ENCODE measurements around the gene MTAP. TPM values are rescaled to one million over a fixed set of nuclear protein-coding genes. Genes with fewer than 3 reads are reported as not detected.

Gene MTAP
- total and polyA plus RNA-seq, 11 donors = 5.4 to 27.3 (median 18.1) TPM

DNA sequence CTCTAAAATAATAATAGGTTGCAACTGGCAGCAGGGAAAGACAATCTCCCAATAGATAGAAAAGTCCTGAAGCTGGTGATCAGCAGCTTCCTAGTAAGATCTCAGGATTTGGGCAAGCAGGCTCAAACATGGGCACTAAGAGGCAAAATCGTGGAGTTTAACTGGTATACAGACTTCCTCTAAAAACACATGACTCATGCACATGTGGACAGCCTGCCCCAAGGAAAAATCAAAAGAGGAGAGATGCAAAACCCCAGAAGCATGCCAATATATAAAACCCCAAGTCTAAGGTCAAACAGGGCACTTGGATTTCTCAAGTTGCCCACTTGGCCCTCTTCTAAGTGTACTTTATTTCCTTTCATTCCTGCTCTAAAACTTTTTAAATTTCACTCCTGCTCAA lies 129.0 kb downstream of the MTAP start:
- peaks cover 0 to 12% (median 4%) of the 10 kb centered on the region in 9 donors for H3K36me3 ChIP-seq
- no peak for TF ChIP-seq POLR2A (IDR thresholded peaks at IDR 0.05)
- TF ChIP-seq, protein P1, sequence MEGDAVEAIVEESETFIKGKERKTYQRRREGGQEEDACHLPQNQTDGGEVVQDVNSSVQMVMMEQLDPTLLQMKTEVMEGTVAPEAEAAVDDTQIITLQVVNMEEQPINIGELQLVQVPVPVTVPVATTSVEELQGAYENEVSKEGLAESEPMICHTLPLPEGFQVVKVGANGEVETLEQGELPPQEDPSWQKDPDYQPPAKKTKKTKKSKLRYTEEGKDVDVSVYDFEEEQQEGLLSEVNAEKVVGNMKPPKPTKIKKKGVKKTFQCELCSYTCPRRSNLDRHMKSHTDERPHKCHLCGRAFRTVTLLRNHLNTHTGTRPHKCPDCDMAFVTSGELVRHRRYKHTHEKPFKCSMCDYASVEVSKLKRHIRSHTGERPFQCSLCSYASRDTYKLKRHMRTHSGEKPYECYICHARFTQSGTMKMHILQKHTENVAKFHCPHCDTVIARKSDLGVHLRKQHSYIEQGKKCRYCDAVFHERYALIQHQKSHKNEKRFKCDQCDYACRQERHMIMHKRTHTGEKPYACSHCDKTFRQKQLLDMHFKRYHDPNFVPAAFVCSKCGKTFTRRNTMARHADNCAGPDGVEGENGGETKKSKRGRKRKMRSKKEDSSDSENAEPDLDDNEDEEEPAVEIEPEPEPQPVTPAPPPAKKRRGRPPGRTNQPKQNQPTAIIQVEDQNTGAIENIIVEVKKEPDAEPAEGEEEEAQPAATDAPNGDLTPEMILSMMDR (IDR thresholded peaks at IDR 0.05) = no peak
- no peak overlapping the region for H3K27ac ChIP-seq
- 79 to 85% (median 82%) methylated on average over 1 of the region's 1 CpG for WGBS, 4 donors
- intact Hi-C loops (cut with DNase I) = no loop called here
- no peaks in the 10 kb centered on the region for H3K4me1 ChIP-seq
- no peaks in the 10 kb centered on the region for H3K27me3 ChIP-seq
- ATAC-seq (no peak), DNase-seq (no peak)
- no peaks in the 10 kb centered on the region for H3K9me3 ChIP-seq
- H3K4me3 ChIP-seq = no peak overlapping the region

DNA sequence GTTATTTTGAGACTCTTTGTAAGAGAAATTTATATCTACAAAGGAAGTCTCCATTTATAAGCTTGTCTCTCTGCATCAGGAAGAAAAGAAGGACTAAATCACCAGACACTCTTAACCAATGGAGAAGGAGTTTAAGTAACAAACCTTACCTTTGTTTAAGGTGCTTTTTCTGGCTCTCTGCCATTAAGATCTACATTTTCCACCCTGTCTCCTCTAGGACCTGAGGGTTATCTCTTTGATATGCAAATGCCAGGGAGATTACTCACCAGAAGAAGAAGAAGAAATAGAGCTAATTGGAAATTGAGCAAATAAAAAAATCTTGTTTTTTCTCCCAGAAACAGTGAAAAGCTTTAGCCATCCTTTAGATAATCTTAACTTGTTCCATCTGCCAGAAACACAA lies 130.8 kb downstream of the MTAP start:
- intact Hi-C loops (cut with DNase I) = no loop called here
- no peak overlapping the region for H3K27ac ChIP-seq
- peaks cover 0 to 12% (median 4%) of the 10 kb centered on the region in 9 donors for H3K36me3 ChIP-seq
- TF ChIP-seq POLR2A (IDR thresholded peaks at IDR 0.05) = no peak
- TF ChIP-seq, protein P1 (IDR thresholded peaks at IDR 0.05) = no peak
- ATAC-seq (no peak), DNase-seq (no peak)
- no peaks in the 10 kb centered on the region for H3K27me3 ChIP-seq
- no peaks in the 10 kb centered on the region for H3K9me3 ChIP-seq
- no peak overlapping the region for H3K4me3 ChIP-seq
- no peaks in the 10 kb centered on the region for H3K4me1 ChIP-seq

DNA sequence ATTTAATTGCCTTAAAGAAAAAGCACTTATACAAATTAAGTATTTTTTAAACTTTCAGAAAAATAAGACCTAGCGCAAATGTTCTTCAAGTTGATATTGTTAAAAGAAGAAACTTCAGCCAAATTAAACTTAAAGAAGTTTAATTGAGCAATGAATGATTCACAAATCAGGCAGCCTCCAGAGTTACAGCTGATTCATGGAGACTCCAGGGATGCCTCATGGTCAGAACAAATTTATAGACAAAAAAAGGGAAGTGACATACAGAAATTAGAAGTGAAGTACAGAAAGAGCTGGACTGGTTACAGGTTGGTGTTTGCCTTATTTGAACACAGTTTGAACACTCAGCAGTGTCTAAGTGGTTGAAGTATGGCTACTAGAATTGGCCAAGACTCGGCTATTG lies 131.4 kb downstream of the MTAP start:
- intact Hi-C loops (cut with DNase I) = no loop called here
- peaks cover 0 to 12% (median 4%) of the 10 kb centered on the region in 9 donors for H3K36me3 ChIP-seq
- DNase-seq = no peak
- no peaks in the 10 kb centered on the region for H3K9me3 ChIP-seq
- 92 to 94% (median 94%) methylated on average over 2 of the region's 2 CpGs for WGBS, 4 donors
- ATAC-seq = no peak
- H3K4me3 ChIP-seq = no peak overlapping the region
- no peaks in the 10 kb centered on the region for H3K27me3 ChIP-seq
- H3K27ac ChIP-seq = no peak overlapping the region
- H3K4me1 ChIP-seq = no peaks in the 10 kb centered on the region
- TF ChIP-seq, protein P1 (IDR thresholded peaks at IDR 0.05) = no peak
- no peak for TF ChIP-seq POLR2A (IDR thresholded peaks at IDR 0.05)

DNA sequence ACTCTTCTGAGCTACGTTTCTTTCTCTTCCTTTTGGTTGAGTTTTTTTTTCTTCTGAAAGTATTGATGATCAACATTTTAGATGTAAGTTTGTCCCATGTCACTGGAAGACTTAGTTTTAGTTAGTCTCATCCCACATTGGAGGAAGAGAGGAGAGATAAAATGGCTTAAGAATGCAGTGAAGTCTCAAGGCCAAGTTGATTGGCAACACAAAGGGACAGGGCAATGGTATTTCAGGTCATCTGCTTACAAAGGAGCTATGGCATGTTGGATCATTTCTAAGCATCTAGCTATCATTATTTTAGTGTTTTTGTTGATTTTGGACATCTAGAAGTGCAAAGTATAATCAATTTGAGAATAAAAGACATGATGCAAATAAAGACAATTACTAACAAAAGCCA lies 133.2 kb downstream of the MTAP start:
- TF ChIP-seq, protein P1 (IDR thresholded peaks at IDR 0.05) = no peak
- TF ChIP-seq POLR2A (IDR thresholded peaks at IDR 0.05) = no peak
- H3K27me3 ChIP-seq = no peaks in the 10 kb centered on the region
- intact Hi-C loops (cut with DNase I) = no loop called here
- WGBS, 4 donors = 64 to 86% (median 68%) methylated on average over 1 of the region's 1 CpG
- no peak overlapping the region for H3K4me3 ChIP-seq
- no peaks in the 10 kb centered on the region for H3K4me1 ChIP-seq
- no peak for ATAC-seq
- H3K36me3 ChIP-seq = peaks cover 0 to 12% (median 4%) of the 10 kb centered on the region in 9 donors
- DNase-seq = no peak
- H3K27ac ChIP-seq = no peak overlapping the region
- H3K9me3 ChIP-seq = no peaks in the 10 kb centered on the region
